K562 (cell line): ENCODE measurements around the gene SLC44A2. TPM values are rescaled to one million over a fixed set of nuclear protein-coding genes. Genes with fewer than 3 reads are reported as not detected.

Source experiments
- EP400 ChIP-seq: fragments of 450-650 bp; IDR thresholded peaks from 2 replicates; pipeline ENCODE4 v1.6.1; 2017; ENCODE audit warnings: antibody characterized with exemption, mild to moderate bottlenecking, moderate library complexity
- FOXK2 ChIP-seq, 2 experiments: fragments of 450-650 bp; IDR thresholded peaks in 1 of 2; conservative IDR thresholded peaks in 1 of 2; 2 replicates each; pipeline ENCODE4 v1.6.1; 2016; ENCODE audit warnings: low read depth in 2 of 2, mild to moderate bottlenecking in 1 of 2
- HSF4 ChIP-seq: fragments of 250-450 bp; sonication (Bioruptor Pico); IDR thresholded peaks from 2 replicates; pipeline ENCODE4 v2.1.2; 2022; ENCODE audit warnings: mild to moderate bottlenecking, moderate library complexity, borderline replicate concordance
- NCOA1 ChIP-seq: fragments of 450-650 bp; IDR thresholded peaks from 2 replicates; pipeline ENCODE4 v1.6.1; 2016; ENCODE audit warnings: low read depth
- NFYB ChIP-seq: IDR thresholded peaks from 2 replicates; pipeline ENCODE4 v1.6.1; 2011; ENCODE audit warnings: mild to moderate bottlenecking, moderate library complexity; ENCODE audit not compliant: insufficient read length; ENCODE audit errors: extremely low read depth
- NR4A1 ChIP-seq, 2 experiments: fragments of 250-450 bp in 1 of 2; fragments of 450-650 bp in 1 of 2; sonication (Bioruptor Pico) in 1 of 2; IDR thresholded peaks; 2 replicates each; pipeline versions ENCODE4 v1.4.0 to v1.6.1; 2016 to 2020; ENCODE audit warnings: mild to moderate bottlenecking in 2 of 2, missing compliant biosample characterization in 1 of 2, missing genetic modification characterization in 1 of 2, moderate library complexity in 1 of 2
- OTX1 ChIP-seq: fragments of 450-650 bp; formaldehyde crosslinking; IDR thresholded peaks from 2 replicates; pipeline ENCODE4 v1.4.0; 2022; ENCODE audit warnings: mild to moderate bottlenecking
- POLR2AphosphoS2 ChIP-seq: IDR thresholded peaks from 2 replicates; pipeline ENCODE4 v1.6.1; 2012; ENCODE audit warnings: low read length, improper control_type of control experiment
- POLR2G ChIP-seq: fragments of 200-400 bp; formaldehyde crosslinking; IDR thresholded peaks from 2 replicates; pipeline ENCODE4 v1.6.1; 2017; ENCODE audit warnings: low read depth, mild to moderate bottlenecking, antibody characterized with exemption, low read length, moderate library complexity
- ZNF354B ChIP-seq: fragments of 250-450 bp; sonication (Bioruptor Pico); IDR thresholded peaks from 2 replicates; pipeline ENCODE4 v1.4.0; 2020
- ZNF431 ChIP-seq: sonication (generic); formaldehyde crosslinking; IDR thresholded peaks from 2 replicates; pipeline ENCODE4 v1.8.0; 2022; ENCODE audit warnings: mild to moderate bottlenecking, missing genetic modification reagents
- ZNF583 ChIP-seq: fragments of 250-450 bp; sonication (Bioruptor Pico); IDR thresholded peaks from 2 replicates; pipeline ENCODE4 v1.4.0; 2020
- polyA plus RNA-seq, 8 experiments: library from polyadenylated mRNA; depleted of rRNA in 4 of 8; stranded (reverse) in 5 of 8; unstranded in 3 of 8; fragments of >200 nt; fragmentation: Nextera tagmentation in 2 of 8; fragmentation: Illumina TruSeq in 1 of 8; extraction: Ambion mirVana in 2 of 8; extraction: Trizol in 1 of 8; gene quantifications; 2 replicates each; pipeline versions ENCODE4 v1.2.1 to v1.2.3, GENCODE V29; 2011 to 2014; ENCODE audit warnings: inconsistent platforms in 1 of 8, missing spikeins in 1 of 8
- total RNA-seq, 7 experiments: library from RNA; depleted of rRNA in 6 of 7; stranded (reverse); fragments of >200 nt in 6 of 7; fragmentation: Illumina TruSeq in 2 of 7; extraction: Trizol in 2 of 7; gene quantifications; 2 replicates each; pipeline versions ENCODE4 v1.2.1 to v1.2.3, GENCODE V29; 2011 to 2021; ENCODE audit warnings: low replicate concordance in 1 of 7
- TF ChIP-seq, protein P1 (sequence below): sonication (generic); formaldehyde crosslinking; IDR thresholded peaks from 2 replicates; pipeline ENCODE4 v1.8.0; 2023; ENCODE audit warnings: mild to moderate bottlenecking, missing genetic modification reagents
- TF ChIP-seq, protein P2 (sequence below): fragments of 250-450 bp; sonication (Bioruptor Pico); IDR thresholded peaks from 2 replicates; pipeline ENCODE4 v1.5.0; 2020; ENCODE audit warnings: mild to moderate bottlenecking, borderline replicate concordance
- TF ChIP-seq, protein P3 (sequence below): fragments of 250-450 bp; sonication (Bioruptor Pico); IDR thresholded peaks from 2 replicates; pipeline ENCODE4 v1.4.0; 2020
- TF ChIP-seq, protein P4 (sequence below), 2 experiments: fragments of 450-650 bp; IDR thresholded peaks; 2 replicates each; pipeline ENCODE4 v1.6.1; 2016

The SLC44A2 gene
- total and polyA plus RNA-seq, 9 of the 15 experiments (the other 6 are each of a cell fraction or from before 2014, with no cell fraction given) = 1.1 to 34.2 (median 8.1) TPM

DNA sequence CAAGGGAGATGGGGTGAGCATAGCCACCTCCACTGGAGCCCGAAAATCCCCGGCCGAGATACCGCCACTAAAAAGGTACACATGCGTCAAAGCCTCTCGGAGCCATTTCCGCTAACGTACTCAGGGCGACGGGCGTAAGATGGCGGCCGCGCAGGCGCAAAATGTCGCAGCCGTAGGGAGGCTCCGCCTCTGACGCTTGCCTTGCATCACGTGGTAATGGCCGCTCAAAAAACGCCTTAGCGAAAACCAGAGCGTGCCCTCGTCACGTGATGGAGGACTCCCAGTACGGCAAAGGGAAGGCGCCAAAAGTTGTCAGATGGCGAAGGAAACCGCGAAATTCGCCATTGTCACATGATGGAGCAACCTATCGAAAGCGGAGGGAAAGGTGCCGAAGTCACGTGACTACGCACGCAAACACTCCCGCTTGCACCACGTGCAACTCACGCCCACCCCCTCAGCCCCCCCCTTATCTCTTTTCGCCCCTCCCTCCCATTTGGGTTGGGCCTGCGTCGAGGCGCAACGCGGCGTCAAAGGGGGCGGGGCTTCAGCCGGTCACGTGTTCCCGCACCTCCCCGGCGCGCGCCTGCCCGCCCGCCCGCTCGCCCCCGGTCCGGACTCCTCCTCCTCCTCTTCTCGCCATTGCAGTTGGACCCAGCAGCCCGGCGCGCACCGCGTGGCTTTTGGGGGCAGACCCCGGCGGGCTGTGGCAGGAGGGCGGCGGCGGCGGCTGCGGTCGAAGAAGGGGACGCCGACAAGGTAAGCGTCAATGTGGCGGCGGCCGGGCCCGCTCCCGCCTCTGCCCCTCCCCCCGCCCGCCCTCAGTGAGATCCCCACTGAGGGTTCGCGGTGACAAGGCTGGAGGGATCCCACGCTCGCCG is 28.6 kb downstream of the SLC44A2 start, which contains the start of gene ILF3 (continued):
- TF ChIP-seq, protein P1, sequence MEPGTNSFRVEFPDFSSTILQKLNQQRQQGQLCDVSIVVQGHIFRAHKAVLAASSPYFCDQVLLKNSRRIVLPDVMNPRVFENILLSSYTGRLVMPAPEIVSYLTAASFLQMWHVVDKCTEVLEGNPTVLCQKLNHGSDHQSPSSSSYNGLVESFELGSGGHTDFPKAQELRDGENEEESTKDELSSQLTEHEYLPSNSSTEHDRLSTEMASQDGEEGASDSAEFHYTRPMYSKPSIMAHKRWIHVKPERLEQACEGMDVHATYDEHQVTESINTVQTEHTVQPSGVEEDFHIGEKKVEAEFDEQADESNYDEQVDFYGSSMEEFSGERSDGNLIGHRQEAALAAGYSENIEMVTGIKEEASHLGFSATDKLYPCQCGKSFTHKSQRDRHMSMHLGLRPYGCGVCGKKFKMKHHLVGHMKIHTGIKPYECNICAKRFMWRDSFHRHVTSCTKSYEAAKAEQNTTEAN (CRISPR knock-in tag) = no peak
- TF ChIP-seq FOXK2 (conservative IDR thresholded peaks at IDR 0.05 in 1 of 2, IDR thresholded peaks at IDR 0.05 in 1 of 2; ENCODE audit: low read depth in 2 of 2) (peak; percentile 96 to 98), POLR2G (peak; percentile 94), ZNF583 (peak; percentile 76), NR4A1 (CRISPR knock-in tag; IDR thresholded peaks at IDR 0.05) (peak; percentile 45; the same call in 1 of the 2 replicates), NR4A1 (tag; IDR thresholded peaks at IDR 0.05) (0 out of 2 replicates have a peak, but pooled peaks have one; percentile 69), EP400 (peak; percentile 99), ZNF431 (CRISPR knock-in tag) (no peak), NFYB (peak; percentile 80), NCOA1 (peak; percentile 59; the same call in 1 of the 2 replicates), ZNF354B (CRISPR knock-in tag) (peak; percentile 65; the same call in 1 of the 2 replicates), HSF4 (no peak), OTX1 (peak; percentile 69; the same call in 1 of the 2 replicates), POLR2AphosphoS2 (peak; percentile 85)
- TF ChIP-seq, protein P2, sequence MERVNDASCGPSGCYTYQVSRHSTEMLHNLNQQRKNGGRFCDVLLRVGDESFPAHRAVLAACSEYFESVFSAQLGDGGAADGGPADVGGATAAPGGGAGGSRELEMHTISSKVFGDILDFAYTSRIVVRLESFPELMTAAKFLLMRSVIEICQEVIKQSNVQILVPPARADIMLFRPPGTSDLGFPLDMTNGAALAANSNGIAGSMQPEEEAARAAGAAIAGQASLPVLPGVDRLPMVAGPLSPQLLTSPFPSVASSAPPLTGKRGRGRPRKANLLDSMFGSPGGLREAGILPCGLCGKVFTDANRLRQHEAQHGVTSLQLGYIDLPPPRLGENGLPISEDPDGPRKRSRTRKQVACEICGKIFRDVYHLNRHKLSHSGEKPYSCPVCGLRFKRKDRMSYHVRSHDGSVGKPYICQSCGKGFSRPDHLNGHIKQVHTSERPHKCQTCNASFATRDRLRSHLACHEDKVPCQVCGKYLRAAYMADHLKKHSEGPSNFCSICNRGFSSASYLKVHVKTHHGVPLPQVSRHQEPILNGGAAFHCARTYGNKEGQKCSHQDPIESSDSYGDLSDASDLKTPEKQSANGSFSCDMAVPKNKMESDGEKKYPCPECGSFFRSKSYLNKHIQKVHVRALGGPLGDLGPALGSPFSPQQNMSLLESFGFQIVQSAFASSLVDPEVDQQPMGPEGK = no peak
- TF ChIP-seq, protein P3, sequence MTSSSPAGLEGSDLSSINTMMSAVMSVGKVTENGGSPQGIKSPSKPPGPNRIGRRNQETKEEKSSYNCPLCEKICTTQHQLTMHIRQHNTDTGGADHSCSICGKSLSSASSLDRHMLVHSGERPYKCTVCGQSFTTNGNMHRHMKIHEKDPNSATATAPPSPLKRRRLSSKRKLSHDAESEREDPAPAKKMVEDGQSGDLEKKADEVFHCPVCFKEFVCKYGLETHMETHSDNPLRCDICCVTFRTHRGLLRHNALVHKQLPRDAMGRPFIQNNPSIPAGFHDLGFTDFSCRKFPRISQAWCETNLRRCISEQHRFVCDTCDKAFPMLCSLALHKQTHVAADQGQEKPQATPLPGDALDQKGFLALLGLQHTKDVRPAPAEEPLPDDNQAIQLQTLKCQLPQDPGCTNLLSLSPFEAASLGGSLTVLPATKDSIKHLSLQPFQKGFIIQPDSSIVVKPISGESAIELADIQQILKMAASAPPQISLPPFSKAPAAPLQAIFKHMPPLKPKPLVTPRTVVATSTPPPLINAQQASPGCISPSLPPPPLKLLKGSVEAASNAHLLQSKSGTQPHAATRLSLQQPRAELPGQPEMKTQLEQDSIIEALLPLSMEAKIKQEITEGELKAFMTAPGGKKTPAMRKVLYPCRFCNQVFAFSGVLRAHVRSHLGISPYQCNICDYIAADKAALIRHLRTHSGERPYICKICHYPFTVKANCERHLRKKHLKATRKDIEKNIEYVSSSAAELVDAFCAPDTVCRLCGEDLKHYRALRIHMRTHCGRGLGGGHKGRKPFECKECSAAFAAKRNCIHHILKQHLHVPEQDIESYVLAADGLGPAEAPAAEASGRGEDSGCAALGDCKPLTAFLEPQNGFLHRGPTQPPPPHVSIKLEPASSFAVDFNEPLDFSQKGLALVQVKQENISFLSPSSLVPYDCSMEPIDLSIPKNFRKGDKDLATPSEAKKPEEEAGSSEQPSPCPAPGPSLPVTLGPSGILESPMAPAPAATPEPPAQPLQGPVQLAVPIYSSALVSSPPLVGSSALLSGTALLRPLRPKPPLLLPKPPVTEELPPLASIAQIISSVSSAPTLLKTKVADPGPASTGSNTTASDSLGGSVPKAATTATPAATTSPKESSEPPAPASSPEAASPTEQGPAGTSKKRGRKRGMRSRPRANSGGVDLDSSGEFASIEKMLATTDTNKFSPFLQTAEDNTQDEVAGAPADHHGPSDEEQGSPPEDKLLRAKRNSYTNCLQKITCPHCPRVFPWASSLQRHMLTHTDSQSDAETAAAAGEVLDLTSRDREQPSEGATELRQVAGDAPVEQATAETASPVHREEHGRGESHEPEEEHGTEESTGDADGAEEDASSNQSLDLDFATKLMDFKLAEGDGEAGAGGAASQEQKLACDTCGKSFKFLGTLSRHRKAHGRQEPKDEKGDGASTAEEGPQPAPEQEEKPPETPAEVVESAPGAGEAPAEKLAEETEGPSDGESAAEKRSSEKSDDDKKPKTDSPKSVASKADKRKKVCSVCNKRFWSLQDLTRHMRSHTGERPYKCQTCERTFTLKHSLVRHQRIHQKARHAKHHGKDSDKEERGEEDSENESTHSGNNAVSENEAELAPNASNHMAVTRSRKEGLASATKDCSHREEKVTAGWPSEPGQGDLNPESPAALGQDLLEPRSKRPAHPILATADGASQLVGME (CRISPR knock-in tag) = peak; percentile 86; the same call in 1 of the 2 replicates
- TF ChIP-seq, protein P4, sequence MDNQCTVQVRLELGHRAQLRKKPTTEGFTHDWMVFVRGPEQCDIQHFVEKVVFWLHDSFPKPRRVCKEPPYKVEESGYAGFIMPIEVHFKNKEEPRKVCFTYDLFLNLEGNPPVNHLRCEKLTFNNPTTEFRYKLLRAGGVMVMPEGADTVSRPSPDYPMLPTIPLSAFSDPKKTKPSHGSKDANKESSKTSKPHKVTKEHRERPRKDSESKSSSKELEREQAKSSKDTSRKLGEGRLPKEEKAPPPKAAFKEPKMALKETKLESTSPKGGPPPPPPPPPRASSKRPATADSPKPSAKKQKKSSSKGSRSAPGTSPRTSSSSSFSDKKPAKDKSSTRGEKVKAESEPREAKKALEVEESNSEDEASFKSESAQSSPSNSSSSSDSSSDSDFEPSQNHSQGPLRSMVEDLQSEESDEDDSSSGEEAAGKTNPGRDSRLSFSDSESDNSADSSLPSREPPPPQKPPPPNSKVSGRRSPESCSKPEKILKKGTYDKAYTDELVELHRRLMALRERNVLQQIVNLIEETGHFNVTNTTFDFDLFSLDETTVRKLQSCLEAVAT (IDR thresholded peaks at IDR 0.05) = peak in 1 of 2 experiments; percentile 69; a peak in 2 of 4 replicates
